A673 (cell line): ENCODE data around the gene CNOT6L.

Experiments used
- CTCF ChIP-seq: fragments of 300-800, 200-600 bp; sonication (generic); conservative IDR thresholded peaks from 2 replicates; pipeline ENCODE4 v1.5.1; 2017; ENCODE audit warnings: low read depth, mild to moderate bottlenecking, antibody characterized with exemption, low read length, moderate library complexity, mixed read lengths
- EZH2 ChIP-seq: fragments of 200-600 bp; sonication (generic); IDR thresholded peaks from 2 replicates; pipeline ENCODE4 v1.6.1; 2017; ENCODE audit warnings: borderline replicate concordance, low read depth, mild to moderate bottlenecking, mixed read lengths, antibody characterized with exemption, low read length; ENCODE audit not compliant: poor library complexity, severe bottlenecking

GRCh38 chr4:77783895-77784294 lies 35.3 kb downstream of the CNOT6L start:
- TF ChIP-seq CTCF (no peak), EZH2 (no peak)
